HCT116 (cell line): ENCODE measurements around the gene NFATC2IP. TPM values are rescaled to one million over a fixed set of nuclear protein-coding genes. Genes with fewer than 3 reads are reported as not detected.

Experiments
- ATAC-seq: fragments of 200-7000 bp; cut with Tn5 transposase; 2 replicates; pipeline ENCODE4 v1.9.1; 2020; ENCODE audit warnings: mild to moderate bottlenecking, moderate library complexity
- BruUV-seq: library from RNA; stranded (reverse); fragments of 400-500 nt; replicated peaks from 2 replicates; lab custom pipeline; 2021; lab: Mats Ljungman, UMichigan
- CTCF ChIA-PET: fragments of 300-600 bp; sonication (Branson Sonifier 250); formaldehyde crosslinking; loops from one replicate; lab custom pipeline; 2021; ENCODE audit warnings: antibody characterized with exemption; lab: Charles Lee
- POLR2A ChIA-PET: fragments of 300-600, 350-600 bp; sonication (Branson Sonifier 250); formaldehyde crosslinking; loops from one replicate; lab custom pipeline; 2021; ENCODE audit warnings: antibody characterized with exemption; lab: Charles Lee
- RAD21 ChIA-PET, 2 experiments: fragments of 300-600 bp; sonication (Branson Sonifier 250); formaldehyde crosslinking; loops; one replicate each; lab custom pipeline; 2023; ENCODE audit warnings: low total read pairs in 2 of 2; ENCODE audit not compliant: uncharacterized antibody in 2 of 2, unreplicated experiment in 2 of 2, low non-redundant PET in 1 of 2; lab: Charles Lee
- DNase-seq: peaks from one replicate; pipeline ENCODE4 v3.0.0-alpha.2; 2010; ENCODE audit warnings: low read depth, low spot score
- H2AFZ ChIP-seq: fragments of 200-600 bp; shearing (Covaris generic), sonication (generic); 2 replicates; pipeline ENCODE4 v1.6.1; 2017; ENCODE audit warnings: low read depth, mixed run types, mixed read lengths, antibody characterized with exemption, low read length; ENCODE audit not compliant: poor library complexity, severe bottlenecking
- H3K27ac ChIP-seq: 2 replicates; pipeline ENCODE4 v1.5.1; 2012; ENCODE audit warnings: low read depth, low read length
- H3K27me3 ChIP-seq: fragments of 200-600 bp; sonication (generic); 2 replicates; pipeline ENCODE4 v1.6.1; 2016; ENCODE audit warnings: mixed run types, low read length, mixed read lengths; ENCODE audit not compliant: insufficient read depth
- H3K36me3 ChIP-seq, 2 experiments: fragments of 200-500 bp in 1 of 2; fragments of 200-600 bp in 1 of 2; sonication (Bioruptor generic) in 1 of 2; sonication (generic) in 1 of 2; 2 replicates each; pipeline versions ENCODE4 v1.5.1 to v1.6.1; 2014 to 2016; ENCODE audit warnings: low read length in 2 of 2, inconsistent platforms in 1 of 2, mixed read lengths in 1 of 2, mixed run types in 1 of 2; ENCODE audit not compliant: insufficient read depth in 2 of 2, control insufficient read depth in 1 of 2
- H3K4me1 ChIP-seq, 2 experiments: fragments of 200-600 bp in 1 of 2; sonication (generic) in 1 of 2; 2 replicates each; pipeline versions ENCODE4 v1.5.1 to v1.6.1; 2012 to 2017; ENCODE audit warnings: low read length in 2 of 2, inconsistent platforms in 1 of 2, mild to moderate bottlenecking in 1 of 2, mixed read lengths in 1 of 2, mixed run types in 1 of 2, moderate library complexity in 1 of 2; ENCODE audit not compliant: insufficient read depth in 2 of 2, control insufficient read depth in 1 of 2
- H3K4me2 ChIP-seq: fragments of 200-600 bp; sonication (generic); 2 replicates; pipeline ENCODE4 v1.6.1; 2017; ENCODE audit warnings: mixed run types, low read length, mixed read lengths
- H3K4me3 ChIP-seq, 2 experiments: fragments of 200-600 bp in 1 of 2; sonication (generic) in 1 of 2; replicated peaks in 1 of 2; 2 replicates each; pipeline ENCODE4 v1.5.1; 2011 to 2016; ENCODE audit warnings: low read length in 2 of 2, control low read depth in 1 of 2, low read depth in 1 of 2, mild to moderate bottlenecking in 1 of 2, mixed read lengths in 1 of 2, mixed run types in 1 of 2
- H3K79me2 ChIP-seq: fragments of 200-600 bp; sonication (generic); 2 replicates; pipeline ENCODE4 v1.6.1; 2017; ENCODE audit warnings: mild to moderate bottlenecking, mixed run types, low read length, moderate library complexity, mixed read lengths; ENCODE audit not compliant: insufficient read depth
- H3K9ac ChIP-seq: fragments of 200-600 bp; sonication (generic); 2 replicates; pipeline ENCODE4 v1.6.1; 2016; ENCODE audit warnings: low read length, mixed read lengths
- H3K9me2 ChIP-seq: fragments of 200-600 bp; sonication (generic), shearing (Covaris generic); 2 replicates; pipeline ENCODE4 v1.6.1; 2017; ENCODE audit warnings: mixed run types, mild to moderate bottlenecking, moderate library complexity; ENCODE audit not compliant: insufficient read depth
- H3K9me3 ChIP-seq, 2 experiments: fragments of 200-500 bp in 1 of 2; fragments of 200-600 bp in 1 of 2; sonication (Bioruptor generic) in 1 of 2; sonication (generic) in 1 of 2; 2 replicates each; pipeline ENCODE4 v1.6.1; 2014 to 2017; ENCODE audit warnings: low read length in 2 of 2, mixed read lengths in 2 of 2, inconsistent platforms in 1 of 2, low read depth in 1 of 2, mild to moderate bottlenecking in 1 of 2, mixed run types in 1 of 2, moderate library complexity in 1 of 2; ENCODE audit not compliant: control insufficient read depth in 1 of 2, insufficient read depth in 1 of 2
- H4K20me1 ChIP-seq: fragments of 200-600 bp; sonication (generic), shearing (Covaris generic); 2 replicates; pipeline ENCODE4 v1.6.1; 2017; ENCODE audit warnings: mixed run types, mild to moderate bottlenecking, moderate library complexity; ENCODE audit not compliant: insufficient read depth
- EZH2 ChIP-seq: fragments of 200-600 bp; sonication (generic); IDR thresholded peaks from 2 replicates; pipeline ENCODE4 v1.6.1; 2017; ENCODE audit warnings: antibody characterized with exemption, mixed run types
- EZH2phosphoT487 ChIP-seq: fragments of 200-600 bp; IDR thresholded peaks from 2 replicates; pipeline ENCODE4 v1.6.1; 2018; ENCODE audit warnings: antibody characterized with exemption, borderline replicate concordance
- FOSL1 ChIP-seq: IDR thresholded peaks from 2 replicates; pipeline ENCODE4 v1.6.1; 2012; ENCODE audit warnings: low read depth
- JUND ChIP-seq: IDR thresholded peaks from 2 replicates; pipeline ENCODE4 v1.6.1; 2012
- POLR2A ChIP-seq: IDR thresholded peaks from 2 replicates; pipeline ENCODE4 v1.7.0; 2011; ENCODE audit warnings: borderline replicate concordance; ENCODE audit not compliant: insufficient read depth, insufficient read length; ENCODE audit errors: extremely low read depth
- POLR2AphosphoS5 ChIP-seq: IDR thresholded peaks from 2 replicates; pipeline ENCODE4 v1.6.1; 2011; ENCODE audit warnings: mild to moderate bottlenecking, low read depth, low read length, moderate library complexity
- SIN3A ChIP-seq: IDR thresholded peaks from 2 replicates; pipeline ENCODE4 v1.6.1; 2012; ENCODE audit warnings: low read depth
- SP1 ChIP-seq: IDR thresholded peaks from 2 replicates; pipeline ENCODE4 v1.6.1; 2012; ENCODE audit warnings: low read depth
- SRF ChIP-seq: IDR thresholded peaks from 2 replicates; pipeline ENCODE4 v1.6.1; 2012; ENCODE audit warnings: low read depth
- ZFX ChIP-seq: fragments of 450-650 bp; IDR thresholded peaks from 2 replicates; pipeline ENCODE4 v1.6.1; 2017
- ZNF274 ChIP-seq: fragments of 200-500 bp; sonication (Bioruptor generic); IDR thresholded peaks from 2 replicates; pipeline ENCODE4 v1.6.1; 2014; ENCODE audit warnings: mild to moderate bottlenecking, low read depth, low read length, inconsistent platforms
- intact Hi-C: fragments of 100-400 bp; cut with micrococcal nuclease; formaldehyde crosslinking; loops from 2 replicates; pipeline ENCODE4 v1.10.0; 2022
- total RNA-seq: library from RNA; stranded (reverse); gene quantifications from one replicate; pipeline ENCODE4 v1.2.1, GENCODE V29; 2021; ENCODE audit not compliant: unreplicated experiment
- TF ChIP-seq, protein P1 (sequence below): IDR thresholded peaks from 2 replicates; pipeline ENCODE4 v1.6.1; 2011; ENCODE audit warnings: mild to moderate bottlenecking, low read length, moderate library complexity; ENCODE audit not compliant: insufficient replicate concordance; ENCODE audit errors: extremely low read depth
- TF ChIP-seq, protein P2 (sequence below): IDR thresholded peaks from 2 replicates; pipeline ENCODE4 v1.6.1; 2012
- TF ChIP-seq, protein P3 (sequence below): IDR thresholded peaks from 2 replicates; pipeline ENCODE4 v1.6.1; 2012
- TF ChIP-seq, protein P4 (sequence below): IDR thresholded peaks from 2 replicates; pipeline ENCODE4 v1.6.1; 2012; ENCODE audit warnings: low read depth

NFATC2IP gene
- total RNA-seq, 1 experiment from 2014 or later: 41.4 TPM

DNA sequence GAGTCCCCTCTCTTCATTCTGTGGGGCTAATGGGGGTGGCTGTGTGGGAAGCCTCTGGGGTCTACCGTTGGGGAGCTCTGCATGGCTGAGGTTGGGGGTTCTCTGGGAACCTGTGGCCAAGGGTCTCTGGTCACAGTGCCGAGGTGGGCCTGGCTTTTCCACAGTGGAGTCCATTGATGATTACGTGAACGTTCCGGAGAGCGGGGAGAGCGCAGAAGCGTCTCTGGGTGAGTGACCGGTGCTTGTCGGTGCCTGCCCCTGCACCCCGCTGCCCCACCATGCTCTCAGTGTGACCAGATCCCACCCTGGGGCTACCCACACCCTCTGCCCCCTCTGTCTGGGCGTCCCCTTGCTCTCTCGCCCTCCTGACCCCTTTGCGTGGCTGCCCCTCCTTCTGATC is 38.6 kb downstream of the NFATC2IP start:
- POLR2A ChIA-PET: no interaction called here
- H3K9me2 ChIP-seq: no peaks in the 10 kb centered on the region
- H3K27ac ChIP-seq: no peak overlapping the region
- H2AFZ ChIP-seq: no peak overlapping the region
- CTCF ChIA-PET: interaction anchor here (0.9 kb wide), 1 partner anchor 12 kb away, joined by 3 read pairs; no protein-coding TSS in a partner anchor
- ATAC-seq: no peak
- H3K9me3 ChIP-seq: no peaks in the 10 kb centered on the region
- H3K4me1 ChIP-seq: no peaks in the 10 kb centered on the region
- intact Hi-C loops: no loop called here
- no TSS peak for BruUV-seq
- H3K9ac ChIP-seq: no peak overlapping the region
- no peak for DNase-seq
- H3K27me3 ChIP-seq: no peaks in the 10 kb centered on the region
- RAD21 ChIA-PET: no interaction called here
- no peak overlapping the region for H3K4me3 ChIP-seq
- H3K4me2 ChIP-seq: no peak overlapping the region
- H3K36me3 ChIP-seq: no peaks in the 10 kb centered on the region
- no peaks in the 10 kb centered on the region for H4K20me1 ChIP-seq
- TF ChIP-seq, protein P1, sequence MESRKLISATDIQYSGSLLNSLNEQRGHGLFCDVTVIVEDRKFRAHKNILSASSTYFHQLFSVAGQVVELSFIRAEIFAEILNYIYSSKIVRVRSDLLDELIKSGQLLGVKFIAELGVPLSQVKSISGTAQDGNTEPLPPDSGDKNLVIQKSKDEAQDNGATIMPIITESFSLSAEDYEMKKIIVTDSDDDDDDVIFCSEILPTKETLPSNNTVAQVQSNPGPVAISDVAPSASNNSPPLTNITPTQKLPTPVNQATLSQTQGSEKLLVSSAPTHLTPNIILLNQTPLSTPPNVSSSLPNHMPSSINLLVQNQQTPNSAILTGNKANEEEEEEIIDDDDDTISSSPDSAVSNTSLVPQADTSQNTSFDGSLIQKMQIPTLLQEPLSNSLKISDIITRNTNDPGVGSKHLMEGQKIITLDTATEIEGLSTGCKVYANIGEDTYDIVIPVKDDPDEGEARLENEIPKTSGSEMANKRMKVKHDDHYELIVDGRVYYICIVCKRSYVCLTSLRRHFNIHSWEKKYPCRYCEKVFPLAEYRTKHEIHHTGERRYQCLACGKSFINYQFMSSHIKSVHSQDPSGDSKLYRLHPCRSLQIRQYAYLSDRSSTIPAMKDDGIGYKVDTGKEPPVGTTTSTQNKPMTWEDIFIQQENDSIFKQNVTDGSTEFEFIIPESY: no peak
- TF ChIP-seq SRF (no peak), POLR2AphosphoS5 (no peak), FOSL1 (no peak)
- TF ChIP-seq, protein P2, sequence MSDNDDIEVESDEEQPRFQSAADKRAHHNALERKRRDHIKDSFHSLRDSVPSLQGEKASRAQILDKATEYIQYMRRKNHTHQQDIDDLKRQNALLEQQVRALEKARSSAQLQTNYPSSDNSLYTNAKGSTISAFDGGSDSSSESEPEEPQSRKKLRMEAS: no peak
- TF ChIP-seq, protein P3, sequence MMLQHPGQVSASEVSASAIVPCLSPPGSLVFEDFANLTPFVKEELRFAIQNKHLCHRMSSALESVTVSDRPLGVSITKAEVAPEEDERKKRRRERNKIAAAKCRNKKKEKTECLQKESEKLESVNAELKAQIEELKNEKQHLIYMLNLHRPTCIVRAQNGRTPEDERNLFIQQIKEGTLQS: no peak
- no peaks in the 10 kb centered on the region for H3K79me2 ChIP-seq

DNA sequence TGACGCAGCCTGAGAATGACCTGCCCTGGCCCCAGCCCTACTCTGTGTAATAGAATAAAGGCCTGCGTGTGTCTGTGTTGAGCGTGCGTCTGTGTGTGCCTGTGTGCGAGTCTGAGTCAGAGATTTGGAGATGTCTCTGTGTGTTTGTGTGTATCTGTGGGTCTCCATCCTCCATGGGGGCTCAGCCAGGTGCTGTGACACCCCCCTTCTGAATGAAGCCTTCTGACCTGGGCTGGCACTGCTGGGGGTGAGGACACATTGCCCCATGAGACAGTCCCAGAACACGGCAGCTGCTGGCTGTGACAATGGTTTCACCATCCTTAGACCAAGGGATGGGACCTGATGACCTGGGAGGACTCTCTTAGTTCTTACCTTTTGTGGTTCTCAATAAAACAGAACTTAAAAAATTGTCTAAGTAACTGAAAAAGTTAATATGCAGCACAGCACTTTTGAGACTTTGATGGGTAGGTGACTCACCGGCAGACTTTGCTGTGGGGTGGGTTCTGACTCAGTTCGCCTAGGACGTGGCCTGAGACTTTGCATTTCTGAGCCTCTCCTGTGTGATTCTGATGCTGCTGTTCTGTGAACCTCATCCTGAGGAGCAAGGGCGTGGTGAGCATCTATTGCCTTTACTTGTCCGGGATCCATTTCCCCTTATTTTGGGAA is 39.8 kb downstream of the NFATC2IP start:
- no peak overlapping the region for H3K9ac ChIP-seq
- BruUV-seq: no TSS peak
- H3K79me2 ChIP-seq: no peaks in the 10 kb centered on the region
- ATAC-seq (no peak), DNase-seq (no peak)
- H3K27ac ChIP-seq: no peak overlapping the region
- H3K4me2 ChIP-seq: no peak overlapping the region
- no peaks in the 10 kb centered on the region for H3K4me1 ChIP-seq
- no peaks in the 10 kb centered on the region for H4K20me1 ChIP-seq
- H3K4me3 ChIP-seq: no peak overlapping the region
- intact Hi-C loops: no loop called here
- no peaks in the 10 kb centered on the region for H3K36me3 ChIP-seq
- CTCF ChIA-PET: no interaction called here
- no peaks in the 10 kb centered on the region for H3K9me2 ChIP-seq
- POLR2A ChIA-PET: no interaction called here
- RAD21 ChIA-PET: no interaction called here
- no peaks in the 10 kb centered on the region for H3K9me3 ChIP-seq
- H3K27me3 ChIP-seq: no peaks in the 10 kb centered on the region
- no peak overlapping the region for H2AFZ ChIP-seq
- TF ChIP-seq, protein P4, sequence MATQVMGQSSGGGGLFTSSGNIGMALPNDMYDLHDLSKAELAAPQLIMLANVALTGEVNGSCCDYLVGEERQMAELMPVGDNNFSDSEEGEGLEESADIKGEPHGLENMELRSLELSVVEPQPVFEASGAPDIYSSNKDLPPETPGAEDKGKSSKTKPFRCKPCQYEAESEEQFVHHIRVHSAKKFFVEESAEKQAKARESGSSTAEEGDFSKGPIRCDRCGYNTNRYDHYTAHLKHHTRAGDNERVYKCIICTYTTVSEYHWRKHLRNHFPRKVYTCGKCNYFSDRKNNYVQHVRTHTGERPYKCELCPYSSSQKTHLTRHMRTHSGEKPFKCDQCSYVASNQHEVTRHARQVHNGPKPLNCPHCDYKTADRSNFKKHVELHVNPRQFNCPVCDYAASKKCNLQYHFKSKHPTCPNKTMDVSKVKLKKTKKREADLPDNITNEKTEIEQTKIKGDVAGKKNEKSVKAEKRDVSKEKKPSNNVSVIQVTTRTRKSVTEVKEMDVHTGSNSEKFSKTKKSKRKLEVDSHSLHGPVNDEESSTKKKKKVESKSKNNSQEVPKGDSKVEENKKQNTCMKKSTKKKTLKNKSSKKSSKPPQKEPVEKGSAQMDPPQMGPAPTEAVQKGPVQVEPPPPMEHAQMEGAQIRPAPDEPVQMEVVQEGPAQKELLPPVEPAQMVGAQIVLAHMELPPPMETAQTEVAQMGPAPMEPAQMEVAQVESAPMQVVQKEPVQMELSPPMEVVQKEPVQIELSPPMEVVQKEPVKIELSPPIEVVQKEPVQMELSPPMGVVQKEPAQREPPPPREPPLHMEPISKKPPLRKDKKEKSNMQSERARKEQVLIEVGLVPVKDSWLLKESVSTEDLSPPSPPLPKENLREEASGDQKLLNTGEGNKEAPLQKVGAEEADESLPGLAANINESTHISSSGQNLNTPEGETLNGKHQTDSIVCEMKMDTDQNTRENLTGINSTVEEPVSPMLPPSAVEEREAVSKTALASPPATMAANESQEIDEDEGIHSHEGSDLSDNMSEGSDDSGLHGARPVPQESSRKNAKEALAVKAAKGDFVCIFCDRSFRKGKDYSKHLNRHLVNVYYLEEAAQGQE: no peak
- no peak for TF ChIP-seq POLR2A
- no peak for TF ChIP-seq JUND
- no peak for TF ChIP-seq SP1
- TF ChIP-seq EZH2: no peak
- TF ChIP-seq EZH2phosphoT487: no peak
- TF ChIP-seq ZFX: no peak
- TF ChIP-seq SIN3A: no peak
- no peak for TF ChIP-seq ZNF274
